Endodermal cell (in vitro differentiated cells): ENCODE measurements around the gene SLC26A11. TPM values are rescaled to one million over a fixed set of nuclear protein-coding genes. Genes with fewer than 3 reads are reported as not detected.
"Not testable (repeated sequence)": the region's sequence is repeated elsewhere in the genome, so short reads cannot be mapped to it uniquely, and the experiment has no call there.

Experiments used
- DNase-seq: peaks from one replicate; pipeline ENCODE4 v3.0.0-alpha.2; 2017
- H3K27ac ChIP-seq: 2 replicates; pipeline ENCODE4 v1.5.1; 2013; ENCODE audit warnings: mild to moderate bottlenecking, low read depth, low read length, moderate library complexity
- H3K27me3 ChIP-seq: 2 replicates; pipeline ENCODE4 v1.6.1; 2013; ENCODE audit warnings: mild to moderate bottlenecking, low read length, moderate library complexity; ENCODE audit not compliant: insufficient read depth, control insufficient read depth, poor library complexity, severe bottlenecking
- H3K36me3 ChIP-seq: 2 replicates; pipeline ENCODE4 v1.7.0; 2013; ENCODE audit warnings: mild to moderate bottlenecking, low read length, moderate library complexity; ENCODE audit not compliant: control insufficient read depth, insufficient read depth
- H3K4me1 ChIP-seq: one replicate; pipeline ENCODE4 v1.7.0; 2013; ENCODE audit warnings: low read length; ENCODE audit not compliant: control insufficient read depth, insufficient read depth
- H3K4me3 ChIP-seq: 2 replicates; pipeline ENCODE4 v1.5.1; 2013; ENCODE audit warnings: mild to moderate bottlenecking, low read length, moderate library complexity
- H3K9ac ChIP-seq: 2 replicates; pipeline ENCODE4 v1.6.1; 2013; ENCODE audit warnings: mild to moderate bottlenecking, low read length, moderate library complexity; ENCODE audit not compliant: poor library complexity, severe bottlenecking; ENCODE audit errors: extremely low read depth
- H3K9me3 ChIP-seq: 2 replicates; pipeline ENCODE4 v1.6.1; 2013; ENCODE audit warnings: mild to moderate bottlenecking, low read length, moderate library complexity; ENCODE audit not compliant: control insufficient read depth
- H3K27ac Mint-ChIP-seq: 2 replicates; pipeline ENCODE4 v1.8.0; 2020; ENCODE audit warnings: mixed read lengths
- H3K27me3 Mint-ChIP-seq: 2 replicates; pipeline ENCODE4 v1.8.0; 2021; ENCODE audit warnings: mild to moderate bottlenecking, mixed read lengths; ENCODE audit not compliant: insufficient read depth
- H3K36me3 Mint-ChIP-seq: 2 replicates; pipeline ENCODE4 v1.8.0; 2020; ENCODE audit warnings: low read depth, mixed read lengths
- H3K4me1 Mint-ChIP-seq: 2 replicates; pipeline ENCODE4 v1.8.0; 2020; ENCODE audit warnings: mixed read lengths
- H3K4me3 Mint-ChIP-seq: 2 replicates; pipeline ENCODE4 v1.8.0; 2020; ENCODE audit warnings: mild to moderate bottlenecking, moderate library complexity, mixed read lengths
- H3K9me3 Mint-ChIP-seq: 2 replicates; pipeline ENCODE4 v1.8.0; 2020; ENCODE audit warnings: mild to moderate bottlenecking, mixed read lengths
- CTCF ChIP-seq: fragments of 200-600 bp; sonication (generic); conservative IDR thresholded peaks from 2 replicates; pipeline ENCODE4 v1.5.0; 2021; ENCODE audit warnings: antibody characterized with exemption, mild to moderate bottlenecking
- WGBS, 2 experiments: methylation state at CpG; one replicate each; pipeline versions ENCODE4 v1.1.5 to v1.1.7; 2013; ENCODE audit warnings: missing lambda C conversion rate in 2 of 2, mixed read lengths in 1 of 2; ENCODE audit not compliant: insufficient coverage in 1 of 2, insufficient read length in 1 of 2; 5-methylcytosine and 5-hydroxymethylcytosine counted together
- total RNA-seq, 2 donors: library from RNA; stranded (reverse); fragmentation: NEBNext Ultra II Directional in 1 of 2; extraction: Animal tissue kit (Norgen Biotek cat#: 25700) in 1 of 2; gene quantifications; 2 replicates in 1 of 2; 3 replicates in 1 of 2; pipeline ENCODE4 v1.2.1, GENCODE V29; 2021

Gene SLC26A11
- total RNA-seq, 2 donors from 2014 or later: 43.7 to 48.2 TPM

GRCh38 chr17:80242505-80242904, 22.3 kb downstream of the SLC26A11 start:
- H3K4me1 ChIP-seq: no peaks in the 10 kb centered on the region
- 83 to 90% methylated on average over 10 to 14 of the region's 14 CpGs for WGBS, 2 experiments
- no peaks in the 10 kb centered on the region for H3K27me3 Mint-ChIP-seq
- no peaks in the 10 kb centered on the region for H3K9me3 Mint-ChIP-seq
- no peak overlapping the region for H3K4me3 ChIP-seq
- H3K36me3 ChIP-seq: peaks cover 58% of the 10 kb centered on the region
- peaks cover 57% of the 10 kb centered on the region for H3K36me3 Mint-ChIP-seq
- no peaks in the 10 kb centered on the region for H3K27me3 ChIP-seq
- no peak overlapping the region for H3K9ac ChIP-seq
- H3K4me3 Mint-ChIP-seq: no peak overlapping the region
- H3K9me3 ChIP-seq: no peaks in the 10 kb centered on the region
- no peak overlapping the region for H3K27ac Mint-ChIP-seq
- no peak for DNase-seq
- no peak overlapping the region for H3K27ac ChIP-seq
- no peaks in the 10 kb centered on the region for H3K4me1 Mint-ChIP-seq
- TF ChIP-seq CTCF: no peak

- peaks cover 45% of the 10 kb centered on the region for H3K36me3 ChIP-seq
- peaks cover 46% of the 10 kb centered on the region for H3K36me3 Mint-ChIP-seq
Observed at GRCh38 chr17:80243526-80244433, 23.6 kb downstream of the SLC26A11 start.

GRCh38 chr17:80244448-80244847, 24.2 kb downstream of the SLC26A11 start:
- peaks cover 48% of the 10 kb centered on the region for H3K36me3 Mint-ChIP-seq
- not testable (repeated sequence) for H3K9ac ChIP-seq, H3K4me3 ChIP-seq, H3K9me3 Mint-ChIP-seq, H3K4me1 ChIP-seq, H3K9me3 ChIP-seq, H3K4me3 Mint-ChIP-seq, H3K27me3 ChIP-seq, H3K27ac ChIP-seq, H3K27ac Mint-ChIP-seq, DNase-seq, H3K4me1 Mint-ChIP-seq, H3K27me3 Mint-ChIP-seq
- H3K36me3 ChIP-seq: peaks cover 47% of the 10 kb centered on the region
- 96 to 100% methylated on average over 4 to 6 of the region's 6 CpGs for WGBS, 2 experiments

More at GRCh38 chr17:80243526-80244433, 23.6 kb downstream of the SLC26A11 start:
- TF ChIP-seq CTCF: no peak
- Mint-ChIP-seq H3K27me3 (no peaks in the 10 kb centered on the region), H3K4me3 (no peak overlapping the region), H3K27ac (no peak overlapping the region), H3K4me1 (no peaks in the 10 kb centered on the region), H3K9me3 (no peaks in the 10 kb centered on the region)
- DNase-seq: no peak
- Histone ChIP-seq H3K4me1 (no peaks in the 10 kb centered on the region), H3K27ac (no peak overlapping the region), H3K9ac (no peak overlapping the region), H3K9me3 (no peaks in the 10 kb centered on the region), H3K4me3 (no peak overlapping the region), H3K27me3 (no peaks in the 10 kb centered on the region)
- 93 to 95% methylated on average over 22 to 26 of the region's 26 CpGs for WGBS, 2 experiments
